ENCODE data around the gene MED29.

Gene MED29

DNA sequence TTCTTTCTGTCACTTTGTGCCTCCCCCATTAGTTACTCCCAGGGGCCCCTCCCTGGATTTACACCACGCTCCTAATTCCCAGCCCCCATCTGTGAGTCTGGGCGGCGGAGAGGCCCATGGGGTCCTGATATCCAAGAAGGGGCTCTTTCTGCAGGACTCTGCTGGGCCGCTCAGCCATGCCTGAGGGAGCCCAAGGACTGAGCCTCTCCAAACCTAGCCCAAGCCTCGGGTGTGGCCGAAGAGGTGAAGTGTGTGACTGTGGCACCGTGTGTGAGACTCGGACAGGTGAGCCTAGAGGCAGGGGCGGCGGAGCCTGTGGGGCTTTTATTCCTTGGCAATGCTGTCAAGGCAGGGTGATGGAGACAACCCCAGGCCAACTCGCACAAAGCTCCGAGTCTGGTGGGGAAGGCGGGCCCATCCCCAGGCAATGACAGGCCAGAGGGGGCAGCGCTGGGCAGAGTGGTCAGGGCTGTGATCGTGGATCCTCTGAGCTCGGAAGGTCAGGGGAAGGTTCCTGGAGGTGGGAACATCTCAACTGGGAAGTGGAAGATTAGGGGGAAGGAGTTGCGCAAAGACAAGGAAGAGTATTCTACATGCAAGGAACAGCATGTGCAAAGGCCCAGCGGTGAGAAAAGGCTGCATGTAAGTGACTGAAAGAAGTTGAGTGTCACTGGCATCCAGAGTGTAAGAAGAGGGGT lies 22.9 kb downstream of the MED29 start:
- intact Hi-C loops (cut with DNase I; ENCODE audit: low total_unique reads), result no loop called here
- no peaks in the 10 kb centered on the region for H3K9me3 ChIP-seq
- no peaks in the 10 kb centered on the region for H3K27me3 ChIP-seq
- TF ChIP-seq, protein P1, sequence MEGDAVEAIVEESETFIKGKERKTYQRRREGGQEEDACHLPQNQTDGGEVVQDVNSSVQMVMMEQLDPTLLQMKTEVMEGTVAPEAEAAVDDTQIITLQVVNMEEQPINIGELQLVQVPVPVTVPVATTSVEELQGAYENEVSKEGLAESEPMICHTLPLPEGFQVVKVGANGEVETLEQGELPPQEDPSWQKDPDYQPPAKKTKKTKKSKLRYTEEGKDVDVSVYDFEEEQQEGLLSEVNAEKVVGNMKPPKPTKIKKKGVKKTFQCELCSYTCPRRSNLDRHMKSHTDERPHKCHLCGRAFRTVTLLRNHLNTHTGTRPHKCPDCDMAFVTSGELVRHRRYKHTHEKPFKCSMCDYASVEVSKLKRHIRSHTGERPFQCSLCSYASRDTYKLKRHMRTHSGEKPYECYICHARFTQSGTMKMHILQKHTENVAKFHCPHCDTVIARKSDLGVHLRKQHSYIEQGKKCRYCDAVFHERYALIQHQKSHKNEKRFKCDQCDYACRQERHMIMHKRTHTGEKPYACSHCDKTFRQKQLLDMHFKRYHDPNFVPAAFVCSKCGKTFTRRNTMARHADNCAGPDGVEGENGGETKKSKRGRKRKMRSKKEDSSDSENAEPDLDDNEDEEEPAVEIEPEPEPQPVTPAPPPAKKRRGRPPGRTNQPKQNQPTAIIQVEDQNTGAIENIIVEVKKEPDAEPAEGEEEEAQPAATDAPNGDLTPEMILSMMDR (IDR thresholded peaks at IDR 0.05), result no peak
- DNase-seq, result peak; percentile 59 to 78
- H3K36me3 ChIP-seq, result peaks cover 17 to 33% (median 26%) of the 10 kb centered on the region in 3 donors
- peaks cover 0 to 46% (median 41%) of the 10 kb centered on the region in 4 donors for H3K4me1 ChIP-seq
- peak overlapping the region; percentile 92 to 96 for H3K4me3 ChIP-seq
- H3K27ac ChIP-seq, result peak overlapping the region; percentile 99 to 100

GRCh38 chr19:39415111-39416046 lies 24.2 kb downstream of the MED29 start:
- DNase-seq, result peak in 1 of 2 donors; percentile 66
- peaks cover 0 to 45% (median 40%) of the 10 kb centered on the region in 4 donors for H3K4me1 ChIP-seq
- H3K27me3 ChIP-seq, result no peaks in the 10 kb centered on the region
- H3K9me3 ChIP-seq, result no peaks in the 10 kb centered on the region
- H3K4me3 ChIP-seq, result peak overlapping the region; percentile 92 to 96
- peak overlapping the region; percentile 99 to 100 for H3K27ac ChIP-seq
- H3K36me3 ChIP-seq, result peaks cover 28 to 46% (median 39%) of the 10 kb centered on the region in 3 donors
- TF ChIP-seq, protein P1 (IDR thresholded peaks at IDR 0.05), result no peak
- intact Hi-C loops (cut with DNase I; ENCODE audit: low total_unique reads), result no loop called here

DNA sequence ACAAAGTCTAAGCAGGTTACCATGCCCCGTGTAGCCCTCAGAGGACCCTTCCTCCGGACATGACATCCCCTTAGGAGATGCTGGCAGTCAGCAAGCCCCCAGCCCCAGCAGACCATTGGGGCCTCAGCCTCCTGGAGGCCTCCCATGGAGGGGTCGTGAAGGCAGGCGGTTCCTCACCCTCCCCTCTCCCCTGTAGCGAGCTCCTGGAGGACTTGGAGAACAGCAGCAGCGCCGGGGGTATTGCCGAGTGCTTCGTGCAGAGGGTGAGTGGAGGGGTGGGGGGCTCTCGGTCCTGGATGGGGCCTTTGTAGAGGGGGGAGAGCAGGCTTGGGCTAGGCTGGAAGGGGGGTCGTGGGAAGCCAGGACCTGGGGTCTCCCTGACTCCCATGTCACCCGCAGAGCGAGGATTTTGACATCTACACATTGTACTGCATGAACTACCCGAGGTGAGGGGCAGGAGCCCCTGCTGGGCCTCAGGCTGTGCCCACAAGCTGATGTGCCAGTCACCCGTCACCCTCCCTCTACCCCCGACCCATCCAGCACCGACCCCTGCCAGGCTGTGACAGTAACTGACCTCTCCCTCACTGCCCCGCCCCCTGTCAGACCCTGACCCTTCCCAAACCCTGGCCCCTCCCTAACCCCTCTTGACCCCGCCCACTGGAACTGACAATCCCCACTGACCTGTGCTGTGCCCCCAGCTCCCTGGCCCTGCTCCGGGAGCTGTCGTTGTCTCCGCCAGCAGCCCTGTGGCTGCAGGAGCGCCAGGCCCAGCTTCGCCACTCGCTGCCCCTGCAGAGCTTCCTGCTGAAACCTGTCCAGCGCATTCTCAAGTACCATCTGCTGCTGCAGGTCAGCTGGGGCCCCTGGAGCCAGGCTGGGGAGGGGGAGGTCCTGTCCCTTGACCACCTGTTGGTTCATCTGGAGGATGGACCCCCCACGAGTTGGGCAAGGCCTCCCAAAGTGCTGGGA lies 25.3 kb downstream of the MED29 start:
- H3K9me3 ChIP-seq, result no peaks in the 10 kb centered on the region
- peak; percentile 38 to 67 for DNase-seq
- TF ChIP-seq, protein P1 (IDR thresholded peaks at IDR 0.05), result no peak
- H3K4me1 ChIP-seq, result peaks cover 0 to 34% (median 31%) of the 10 kb centered on the region in 4 donors
- no peaks in the 10 kb centered on the region for H3K27me3 ChIP-seq
- peaks cover 38 to 57% (median 50%) of the 10 kb centered on the region in 3 donors for H3K36me3 ChIP-seq
- intact Hi-C loops (cut with DNase I; ENCODE audit: low total_unique reads), result no loop called here
- peak overlapping the region; percentile 99 to 100 for H3K27ac ChIP-seq
- H3K4me3 ChIP-seq, result peak overlapping the region in 1 of 2 donors; percentile 92

- Histone ChIP-seq H3K27ac (peak overlapping the region in 1 of 2 donors; percentile 100), H3K4me1 (peaks cover 0 to 31% (median 28%) of the 10 kb centered on the region in 4 donors), H3K9me3 (no peaks in the 10 kb centered on the region), H3K4me3 (no peak overlapping the region), H3K27me3 (no peaks in the 10 kb centered on the region), H3K36me3 (peaks cover 49 to 69% (median 57%) of the 10 kb centered on the region in 3 donors)
- TF ChIP-seq, protein P1 (IDR thresholded peaks at IDR 0.05), result no peak
- intact Hi-C loops (cut with DNase I; ENCODE audit: low total_unique reads), result no loop called here
- DNase-seq, result peak in 1 of 2 donors; percentile 65
Measured at GRCh38 chr19:39417463-39418181, 26.4 kb downstream of the MED29 start.
